HEK293T (cell line): ENCODE data around the gene DNER.

Experiments used
- BHLHE40 ChIP-seq: fragments of 450-650 bp; IDR thresholded peaks from 2 replicates; pipeline ENCODE4 v1.6.1; 2016; ENCODE audit warnings: mild to moderate bottlenecking, moderate library complexity, borderline replicate concordance
- CTBP1 ChIP-seq: fragments of 450-650 bp; IDR thresholded peaks from 2 replicates; pipeline ENCODE4 v1.6.1; 2016; ENCODE audit warnings: borderline replicate concordance
- ELF4 ChIP-seq: fragments of 450-650 bp; IDR thresholded peaks from 2 replicates; pipeline ENCODE4 v1.6.1; 2017; ENCODE audit warnings: antibody characterized with exemption
- FOXA1 ChIP-seq: fragments of 450-650 bp; IDR thresholded peaks from 2 replicates; pipeline ENCODE4 v1.6.1; 2016; ENCODE audit warnings: mild to moderate bottlenecking
- FOXK2 ChIP-seq: fragments of 450-650 bp; IDR thresholded peaks from 2 replicates; pipeline ENCODE4 v1.6.1; 2016; ENCODE audit warnings: mild to moderate bottlenecking
- FOXM1 ChIP-seq: fragments of 450-650 bp; IDR thresholded peaks from 2 replicates; pipeline ENCODE4 v1.6.1; 2017; ENCODE audit warnings: mild to moderate bottlenecking, borderline replicate concordance
- L3MBTL2 ChIP-seq: fragments of 450-650 bp; conservative IDR thresholded peaks from 2 replicates; pipeline ENCODE4 v1.6.1; 2016; ENCODE audit warnings: mild to moderate bottlenecking
- LEF1 ChIP-seq: fragments of 450-650 bp; IDR thresholded peaks from 2 replicates; pipeline ENCODE4 v1.6.1; 2017; ENCODE audit warnings: mild to moderate bottlenecking, borderline replicate concordance
- SP1 ChIP-seq: fragments of 450-650 bp; IDR thresholded peaks from 2 replicates; pipeline ENCODE4 v1.6.1; 2017
- SUZ12 ChIP-seq: fragments of 450-650 bp; IDR thresholded peaks from 2 replicates; pipeline ENCODE4 v1.6.1; 2016; ENCODE audit warnings: mild to moderate bottlenecking
- TARDBP ChIP-seq: fragments of 450-650 bp; IDR thresholded peaks from 2 replicates; pipeline ENCODE4 v1.6.1; 2016
- ZNF384 ChIP-seq: fragments of 450-650 bp; IDR thresholded peaks from 2 replicates; pipeline ENCODE4 v1.6.1; 2016

- TF ChIP-seq L3MBTL2, result no peak
- no peak for TF ChIP-seq SUZ12
- no peak for TF ChIP-seq SP1
- no peak for TF ChIP-seq FOXK2
- TF ChIP-seq LEF1, result no peak
- TF ChIP-seq ELF4, result no peak
- TF ChIP-seq FOXM1, result no peak
- no peak for TF ChIP-seq CTBP1
- no peak for TF ChIP-seq BHLHE40
- no peak for TF ChIP-seq FOXA1
- TF ChIP-seq ZNF384, result no peak
- no peak for TF ChIP-seq TARDBP
These were observed 306.0 kb downstream of the DNER start for GRCh38 chr2:229408356-229408755.
